HEK293 (cell line): ENCODE data around the gene DPCD.

Experiments
- CTCF ChIA-PET: fragments of 350-600 bp; formaldehyde crosslinking; extraction: SDS; loops from one replicate; lab custom pipeline; 2021; ENCODE audit warnings: antibody characterized with exemption; lab: Yijun Ruan, JAX
- POLR2A ChIA-PET: fragments of 300-600 bp; formaldehyde crosslinking; extraction: SDS; loops from one replicate; lab custom pipeline; 2020; ENCODE audit warnings: antibody characterized with exemption, inconsistent platforms; lab: Yijun Ruan, JAX
- H3K27ac ChIP-seq: fragments of 200-500 bp; sonication (Bioruptor generic); 2 replicates; pipeline ENCODE4 v1.5.1; 2014; ENCODE audit warnings: low read depth, low read length, control low read depth, inconsistent platforms; ENCODE audit errors: extremely low read depth
- H3K36me3 ChIP-seq, 2 experiments: fragments of 200-500 bp in 1 of 2; sonication (Bioruptor generic) in 1 of 2; 1 replicate in 1 of 2; 2 replicates in 1 of 2; pipeline ENCODE4 v1.5.1; 2014 to 2017; ENCODE audit warnings: inconsistent platforms in 2 of 2, low read length in 2 of 2; ENCODE audit not compliant: control insufficient read depth in 2 of 2, insufficient read depth in 1 of 2
- H3K4me1 ChIP-seq: fragments of 200-500 bp; sonication (Bioruptor generic); 2 replicates; pipeline ENCODE4 v1.5.1; 2014; ENCODE audit warnings: mild to moderate bottlenecking, low read length, inconsistent platforms; ENCODE audit not compliant: control insufficient read depth, insufficient read depth
- H3K4me3 ChIP-seq: 2 replicates; pipeline ENCODE4 v1.5.1; 2011; ENCODE audit warnings: low read depth, mild to moderate bottlenecking, control low read depth, low read length, moderate library complexity
- H3K9me3 ChIP-seq: fragments of 200-500 bp; sonication (Bioruptor generic); 2 replicates; pipeline ENCODE4 v1.5.1; 2014; ENCODE audit warnings: low read depth, low read length, inconsistent platforms; ENCODE audit not compliant: control insufficient read depth, insufficient read depth
- GLIS2 ChIP-seq: fragments of 450-650 bp; formaldehyde crosslinking; IDR thresholded peaks from 2 replicates; pipeline ENCODE4 v1.5.1; 2016; ENCODE audit warnings: missing biosample characterization, missing genetic modification characterization
- HOXA7 ChIP-seq: sonication (generic); formaldehyde crosslinking; IDR thresholded peaks from 2 replicates; pipeline ENCODE4 v1.8.1; 2022; ENCODE audit warnings: missing genetic modification reagents, borderline replicate concordance
- HOXC10 ChIP-seq: sonication (generic); formaldehyde crosslinking; IDR thresholded peaks from 2 replicates; pipeline ENCODE4 v1.8.1; 2023; ENCODE audit warnings: mild to moderate bottlenecking, missing genetic modification reagents
- KLF10 ChIP-seq: fragments of 450-650 bp; IDR thresholded peaks from 2 replicates; pipeline ENCODE4 v1.5.1; 2018; ENCODE audit warnings: missing biosample characterization, mild to moderate bottlenecking, missing genetic modification characterization
- PRDM1 ChIP-seq: fragments of 450-650 bp; formaldehyde crosslinking; IDR thresholded peaks from 2 replicates; pipeline ENCODE4; 2016; ENCODE audit warnings: missing biosample characterization, missing genetic modification characterization
- ZBTB1 ChIP-seq: fragments of 450-650 bp; formaldehyde crosslinking; IDR thresholded peaks from 2 replicates; pipeline ENCODE4 v1.5.1; 2016; ENCODE audit warnings: missing biosample characterization, missing genetic modification characterization
- ZFP69B ChIP-seq: fragments of 450-650 bp; formaldehyde crosslinking; IDR thresholded peaks from 2 replicates; pipeline ENCODE4 v1.5.1; 2016; ENCODE audit warnings: missing biosample characterization, missing genetic modification characterization
- ZNF138 ChIP-seq: fragments of 450-650 bp; formaldehyde crosslinking; IDR thresholded peaks from 2 replicates; pipeline ENCODE4 v1.5.1; 2016; ENCODE audit warnings: missing biosample characterization, missing genetic modification characterization, borderline replicate concordance
- ZNF174 ChIP-seq: fragments of 450-650 bp; formaldehyde crosslinking; IDR thresholded peaks from 2 replicates; pipeline ENCODE4 v1.5.0; 2017; ENCODE audit warnings: missing biosample characterization, mild to moderate bottlenecking, missing genetic modification characterization
- ZNF19 ChIP-seq: fragments of 450-650 bp; formaldehyde crosslinking; IDR thresholded peaks from 2 replicates; pipeline ENCODE4; 2016; ENCODE audit warnings: missing biosample characterization, missing genetic modification characterization, low read depth
- ZNF223 ChIP-seq: fragments of 450-650 bp; formaldehyde crosslinking; IDR thresholded peaks from 2 replicates; pipeline ENCODE4 v1.5.1; 2016; ENCODE audit warnings: missing biosample characterization, missing genetic modification characterization
- ZNF23 ChIP-seq: fragments of 450-650 bp; formaldehyde crosslinking; IDR thresholded peaks from 2 replicates; pipeline ENCODE4 v1.5.1; 2016; ENCODE audit warnings: missing biosample characterization, missing genetic modification characterization, borderline replicate concordance
- ZNF530 ChIP-seq: fragments of 450-650 bp; formaldehyde crosslinking; IDR thresholded peaks from 2 replicates; pipeline ENCODE4 v1.5.1; 2016; ENCODE audit warnings: low read depth, missing biosample characterization, missing genetic modification characterization
- ZNF596 ChIP-seq: fragments of 450-650 bp; IDR thresholded peaks from 2 replicates; pipeline ENCODE4 v1.5.0; 2018; ENCODE audit warnings: missing biosample characterization, mild to moderate bottlenecking, missing genetic modification characterization, moderate library complexity
- ZNF623 ChIP-seq: fragments of 450-650 bp; formaldehyde crosslinking; IDR thresholded peaks from 2 replicates; pipeline ENCODE4 v1.5.1; 2016; ENCODE audit warnings: missing biosample characterization, missing genetic modification characterization
- ZNF670 ChIP-seq: fragments of 450-650 bp; formaldehyde crosslinking; IDR thresholded peaks from 2 replicates; pipeline ENCODE4 v1.5.1; 2016; ENCODE audit warnings: missing biosample characterization, missing genetic modification characterization, low read depth
- ZNF776 ChIP-seq: fragments of 450-650 bp; formaldehyde crosslinking; IDR thresholded peaks from 2 replicates; pipeline ENCODE4 v1.5.0; 2017; ENCODE audit warnings: missing biosample characterization, missing genetic modification characterization, borderline replicate concordance
- ZNF830 ChIP-seq: fragments of 450-650 bp; IDR thresholded peaks from 2 replicates; pipeline ENCODE4 v1.5.0; 2018; ENCODE audit warnings: missing biosample characterization, missing genetic modification characterization, low read depth, mild to moderate bottlenecking, moderate library complexity
- TF ChIP-seq, protein P1 (sequence below): fragments of 450-650 bp; formaldehyde crosslinking; optimal IDR thresholded peaks from 2 replicates; pipeline ENCODE3; 2016; ENCODE audit warnings: missing biosample characterization, mild to moderate bottlenecking, missing genetic modification characterization
- TF ChIP-seq, protein P2 (sequence below): fragments of 450-650 bp; formaldehyde crosslinking; IDR thresholded peaks from 2 replicates; pipeline ENCODE4 v1.5.1; 2016; ENCODE audit warnings: missing biosample characterization, missing genetic modification characterization
- TF ChIP-seq, protein P3 (sequence below): fragments of 450-650 bp; formaldehyde crosslinking; IDR thresholded peaks from 2 replicates; pipeline ENCODE4 v1.5.1; 2016; ENCODE audit warnings: missing biosample characterization, missing genetic modification characterization
- TF ChIP-seq, protein P4 (sequence below): fragments of 450-650 bp; formaldehyde crosslinking; IDR thresholded peaks from 2 replicates; pipeline ENCODE4 v1.5.1; 2016; ENCODE audit warnings: missing biosample characterization, missing genetic modification characterization

The DPCD gene

DNA sequence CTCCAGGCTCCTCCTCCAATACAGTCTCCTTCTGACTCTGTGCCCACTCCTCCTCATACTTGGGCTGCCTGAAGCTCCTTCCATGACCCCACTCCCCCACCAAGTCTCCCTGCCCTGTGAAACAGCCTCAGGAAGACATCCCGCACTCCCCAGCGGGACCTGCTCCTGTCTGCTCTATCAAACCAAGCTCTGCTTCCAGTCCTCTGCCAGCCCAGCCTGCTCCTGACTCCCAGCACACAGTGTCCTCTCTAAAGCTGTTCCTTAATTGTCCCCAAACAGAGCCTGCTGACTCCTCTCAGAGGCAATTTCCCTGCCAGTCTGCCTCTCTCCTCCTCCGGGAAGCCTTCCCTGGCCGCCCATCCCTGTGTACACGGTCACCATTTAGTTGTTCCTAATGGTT lies 9.9 kb upstream of the DPCD start:
- H3K4me3 ChIP-seq, result no peak overlapping the region
- H3K4me1 ChIP-seq, result no peaks in the 10 kb centered on the region
- POLR2A ChIA-PET, result interaction anchor here (0.6 to 0.9 kb wide), 2 partner anchors 10 to 26 kb away, joined by 3 to 6 read pairs; partner anchors contain the start of genes DPCD and POLL
- H3K9me3 ChIP-seq, result no peaks in the 10 kb centered on the region
- TF ChIP-seq, protein P1, sequence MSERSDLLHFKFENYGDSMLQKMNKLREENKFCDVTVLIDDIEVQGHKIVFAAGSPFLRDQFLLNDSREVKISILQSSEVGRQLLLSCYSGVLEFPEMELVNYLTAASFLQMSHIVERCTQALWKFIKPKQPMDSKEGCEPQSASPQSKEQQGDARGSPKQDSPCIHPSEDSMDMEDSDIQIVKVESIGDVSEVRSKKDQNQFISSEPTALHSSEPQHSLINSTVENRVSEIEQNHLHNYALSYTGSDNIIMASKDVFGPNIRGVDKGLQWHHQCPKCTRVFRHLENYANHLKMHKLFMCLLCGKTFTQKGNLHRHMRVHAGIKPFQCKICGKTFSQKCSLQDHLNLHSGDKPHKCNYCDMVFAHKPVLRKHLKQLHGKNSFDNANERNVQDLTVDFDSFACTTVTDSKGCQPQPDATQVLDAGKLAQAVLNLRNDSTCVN (tag by site-specific recombination), result no peak
- TF ChIP-seq ZNF596 (no peak), ZNF670 (no peak), ZNF19 (tag by site-specific recombination) (no peak), HOXA7 (CRISPR knock-in tag) (no peak), ZNF776 (no peak), ZNF830 (tag by site-specific recombination) (no peak)
- TF ChIP-seq, protein P2, sequence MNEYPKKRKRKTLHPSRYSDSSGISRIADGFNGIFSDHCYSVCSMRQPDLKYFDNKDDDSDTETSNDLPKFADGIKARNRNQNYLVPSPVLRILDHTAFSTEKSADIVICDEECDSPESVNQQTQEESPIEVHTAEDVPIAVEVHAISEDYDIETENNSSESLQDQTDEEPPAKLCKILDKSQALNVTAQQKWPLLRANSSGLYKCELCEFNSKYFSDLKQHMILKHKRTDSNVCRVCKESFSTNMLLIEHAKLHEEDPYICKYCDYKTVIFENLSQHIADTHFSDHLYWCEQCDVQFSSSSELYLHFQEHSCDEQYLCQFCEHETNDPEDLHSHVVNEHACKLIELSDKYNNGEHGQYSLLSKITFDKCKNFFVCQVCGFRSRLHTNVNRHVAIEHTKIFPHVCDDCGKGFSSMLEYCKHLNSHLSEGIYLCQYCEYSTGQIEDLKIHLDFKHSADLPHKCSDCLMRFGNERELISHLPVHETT (tag by site-specific recombination), result no peak
- CTCF ChIA-PET, result interaction anchor here (0.5 to 0.6 kb wide), 2 partner anchors 1048 to 1534 kb away, joined by 3 read pairs; no protein-coding TSS in a partner anchor
- peaks cover 4 to 53% of the 10 kb centered on the region in 2 experiments; a peak in 2 of 3 replicates for H3K36me3 ChIP-seq
- H3K27ac ChIP-seq, result no peak overlapping the region

DNA sequence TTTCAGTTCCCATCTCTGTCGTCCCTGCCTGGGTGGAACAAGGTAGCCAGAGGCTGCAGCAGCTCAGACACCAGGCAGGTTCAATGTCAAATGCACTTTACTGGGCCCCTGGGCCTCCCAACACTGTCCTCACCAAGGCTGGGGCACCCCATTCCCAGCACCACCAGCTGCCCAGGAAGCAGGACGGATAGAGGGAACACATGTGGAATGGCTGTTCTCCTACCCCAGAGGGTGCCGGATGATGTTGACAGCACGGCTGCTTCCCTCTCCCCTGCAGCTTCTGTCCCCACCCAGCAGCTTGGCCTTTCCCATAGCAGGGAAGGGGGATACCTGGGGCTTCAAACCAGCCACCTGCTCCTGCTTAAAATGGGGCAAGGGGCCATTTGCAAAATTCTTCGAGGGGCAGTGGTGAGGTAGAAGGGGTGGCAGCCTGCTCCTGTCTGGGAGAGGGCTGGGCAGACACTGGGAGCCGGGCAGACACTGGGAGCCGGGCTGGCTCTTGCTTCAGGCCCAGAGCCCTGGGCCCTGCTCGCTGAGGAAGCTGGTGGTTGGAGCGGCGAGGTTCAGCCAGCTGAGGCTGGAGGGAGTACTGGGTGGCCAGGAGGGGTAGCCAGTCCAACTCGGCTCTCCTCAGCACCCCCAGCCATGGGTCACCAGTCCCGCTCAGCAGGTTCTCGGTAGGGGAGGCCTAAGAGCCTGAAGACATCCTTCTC lies 9.2 kb upstream of the DPCD start:
- no peak overlapping the region for H3K27ac ChIP-seq
- ChIA-PET CTCF (interaction anchor here (0.6 kb wide), 1 partner anchor 22 kb away, joined by 4 read pairs; no protein-coding TSS in a partner anchor), POLR2A (interaction anchor here (0.8 kb wide), 1 partner anchor 9 kb away, joined by 3 read pairs; the partner anchor contains the start of genes DPCD and POLL)
- H3K4me1 ChIP-seq, result no peaks in the 10 kb centered on the region
- no peak overlapping the region for H3K4me3 ChIP-seq
- peaks cover 4 to 60% of the 10 kb centered on the region in 2 experiments; a peak in 2 of 3 replicates for H3K36me3 ChIP-seq
- TF ChIP-seq, protein P3, sequence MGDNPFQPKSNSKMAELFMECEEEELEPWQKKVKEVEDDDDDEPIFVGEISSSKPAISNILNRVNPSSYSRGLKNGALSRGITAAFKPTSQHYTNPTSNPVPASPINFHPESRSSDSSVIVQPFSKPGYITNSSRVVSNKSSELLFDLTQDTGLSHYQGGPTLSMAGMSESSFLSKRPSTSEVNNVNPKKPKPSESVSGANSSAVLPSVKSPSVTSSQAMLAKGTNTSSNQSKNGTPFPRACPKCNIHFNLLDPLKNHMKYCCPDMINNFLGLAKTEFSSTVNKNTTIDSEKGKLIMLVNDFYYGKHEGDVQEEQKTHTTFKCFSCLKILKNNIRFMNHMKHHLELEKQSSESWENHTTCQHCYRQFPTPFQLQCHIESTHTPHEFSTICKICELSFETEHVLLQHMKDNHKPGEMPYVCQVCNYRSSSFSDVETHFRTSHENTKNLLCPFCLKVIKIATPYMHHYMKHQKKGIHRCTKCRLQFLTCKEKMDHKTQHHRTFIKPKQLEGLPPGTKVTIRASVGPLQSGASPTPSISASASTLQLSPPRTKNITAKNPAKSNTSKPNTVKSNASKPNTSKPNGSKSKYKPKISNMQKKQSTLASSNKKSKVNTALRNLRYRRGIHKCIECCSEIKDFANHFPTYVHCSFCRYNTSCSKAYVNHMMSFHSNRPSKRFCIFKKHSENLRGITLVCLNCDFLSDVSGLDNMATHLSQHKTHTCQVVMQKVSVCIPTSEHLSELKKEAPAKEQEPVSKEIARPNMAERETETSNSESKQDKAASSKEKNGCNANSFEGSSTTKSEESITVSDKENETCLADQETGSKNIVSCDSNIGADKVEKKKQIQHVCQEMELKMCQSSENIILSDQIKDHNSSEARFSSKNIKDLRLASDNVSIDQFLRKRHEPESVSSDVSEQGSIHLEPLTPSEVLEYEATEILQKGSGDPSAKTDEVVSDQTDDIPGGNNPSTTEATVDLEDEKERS (tag by site-specific recombination), result no peak
- TF ChIP-seq, protein P4, sequence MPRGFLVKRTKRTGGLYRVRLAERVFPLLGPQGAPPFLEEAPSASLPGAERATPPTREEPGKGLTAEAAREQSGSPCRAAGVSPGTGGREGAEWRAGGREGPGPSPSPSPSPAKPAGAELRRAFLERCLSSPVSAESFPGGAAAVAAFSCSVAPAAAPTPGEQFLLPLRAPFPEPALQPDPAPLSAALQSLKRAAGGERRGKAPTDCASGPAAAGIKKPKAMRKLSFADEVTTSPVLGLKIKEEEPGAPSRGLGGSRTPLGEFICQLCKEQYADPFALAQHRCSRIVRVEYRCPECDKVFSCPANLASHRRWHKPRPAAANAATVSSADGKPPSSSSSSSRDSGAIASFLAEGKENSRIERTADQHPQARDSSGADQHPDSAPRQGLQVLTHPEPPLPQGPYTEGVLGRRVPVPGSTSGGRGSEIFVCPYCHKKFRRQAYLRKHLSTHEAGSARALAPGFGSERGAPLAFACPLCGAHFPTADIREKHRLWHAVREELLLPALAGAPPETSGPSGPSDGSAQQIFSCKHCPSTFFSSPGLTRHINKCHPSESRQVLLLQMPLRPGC (tag by site-specific recombination), result no peak
- TF ChIP-seq ZBTB1, result no peak
- TF ChIP-seq ZNF530 (tag by site-specific recombination), result no peak
- no peak for TF ChIP-seq ZFP69B (tag by site-specific recombination)
- no peak for TF ChIP-seq ZNF174 (tag by site-specific recombination)
- TF ChIP-seq ZNF223 (tag by site-specific recombination), result no peak
- no peak for TF ChIP-seq ZNF623
- TF ChIP-seq PRDM1, result no peak
- no peak for TF ChIP-seq HOXC10
- no peak for TF ChIP-seq KLF10 (tag by site-specific recombination)
- no peak for TF ChIP-seq ZNF23
- TF ChIP-seq ZNF138 (tag by site-specific recombination), result no peak
- TF ChIP-seq GLIS2 (tag by site-specific recombination), result no peak
- H3K9me3 ChIP-seq, result no peaks in the 10 kb centered on the region
